Measurements from ENCODE around the gene BSN. TPM values are rescaled to one million over a fixed set of nuclear protein-coding genes. Genes with fewer than 3 reads are reported as not detected.
"Not testable (repeated sequence)": the region's sequence is repeated elsewhere in the genome, so short reads cannot be mapped to it uniquely, and the experiment has no call there.

The BSN gene
- total RNA-seq, 1 experiment from 2014 or later, result 0.14 TPM

- Histone ChIP-seq H3K36me3 (no peaks in the 10 kb centered on the region), H3K4me3 (no peak overlapping the region), H3K4me1 (no peaks in the 10 kb centered on the region), H3K27ac (no peak overlapping the region), H3K9me3 (replicated peaks) (no peaks in the 10 kb centered on the region), H3K27me3 (no peaks in the 10 kb centered on the region)
- no peak for DNase-seq
Observed at GRCh38 chr3:49668861-49669260, 114.6 kb downstream of the BSN start.

GRCh38 chr3:49669352-49669751 lies 115.1 kb downstream of the BSN start:
- DNase-seq, result no peak
- Histone ChIP-seq H3K4me3 (no peak overlapping the region), H3K36me3 (no peaks in the 10 kb centered on the region), H3K27me3 (no peaks in the 10 kb centered on the region), H3K27ac (no peak overlapping the region), H3K4me1 (no peaks in the 10 kb centered on the region), H3K9me3 (replicated peaks) (no peaks in the 10 kb centered on the region)

GRCh38 chr3:49670940-49671290 lies 116.6 kb downstream of the BSN start:
- Histone ChIP-seq H3K9me3 (replicated peaks) (no peaks in the 10 kb centered on the region), H3K27ac (no peak overlapping the region)
- DNase-seq, result no peak

GRCh38 chr3:49671291-49672288 lies 117.3 kb downstream of the BSN start:
- DNase-seq, result peak; percentile 54 to 81
- H3K27ac ChIP-seq, result no peak overlapping the region
- H3K4me1 ChIP-seq, result no peaks in the 10 kb centered on the region
- no peaks in the 10 kb centered on the region for H3K36me3 ChIP-seq
- no peaks in the 10 kb centered on the region for H3K9me3 ChIP-seq (replicated peaks)
- no peaks in the 10 kb centered on the region for H3K27me3 ChIP-seq
- H3K4me3 ChIP-seq, result no peak overlapping the region

More at GRCh38 chr3:49670940-49671290, 116.6 kb downstream of the BSN start:
- Histone ChIP-seq H3K4me3 (no peak overlapping the region), H3K27me3 (no peaks in the 10 kb centered on the region), H3K4me1 (no peaks in the 10 kb centered on the region), H3K36me3 (no peaks in the 10 kb centered on the region)

GRCh38 chr3:49673121-49673714 lies 118.9 kb downstream of the BSN start:
- H3K4me1 ChIP-seq, result no peaks in the 10 kb centered on the region
- H3K27me3 ChIP-seq, result no peaks in the 10 kb centered on the region
- H3K27ac ChIP-seq, result peak overlapping the region; percentile 83
- no peak for DNase-seq
- H3K4me3 ChIP-seq, result peak overlapping the region; percentile 84
- H3K9me3 ChIP-seq (replicated peaks), result no peaks in the 10 kb centered on the region
- H3K36me3 ChIP-seq, result no peaks in the 10 kb centered on the region; the same call in 1 of the 2 replicates

- DNase-seq, result peak; percentile 99
Observed at GRCh38 chr3:49673715-49674496, 119.6 kb downstream of the BSN start, which contains the start of gene APEH. Gene APEH (plus strand): TSS chr3:49674351. CDS start chr3:49674402, 51 bp downstream.

GRCh38 chr3:49674497-49674983 lies 120.3 kb downstream of the BSN start:
- DNase-seq, result no peak
- no peaks in the 10 kb centered on the region for H3K9me3 ChIP-seq (replicated peaks)
- H3K36me3 ChIP-seq, result no peaks in the 10 kb centered on the region; the same call in 1 of the 2 replicates
- no peaks in the 10 kb centered on the region for H3K27me3 ChIP-seq
- H3K27ac ChIP-seq, result peak overlapping the region; percentile 83
- H3K4me1 ChIP-seq, result no peaks in the 10 kb centered on the region
- H3K4me3 ChIP-seq, result peak overlapping the region; percentile 84

More at GRCh38 chr3:49673715-49674496, 119.6 kb downstream of the BSN start, which contains the start of gene APEH:
- Histone ChIP-seq H3K4me1 (no peaks in the 10 kb centered on the region), H3K36me3 (no peaks in the 10 kb centered on the region; the same call in 1 of the 2 replicates), H3K9me3 (replicated peaks) (no peaks in the 10 kb centered on the region), H3K27ac (peak within 1 kb of the TSS; percentile 83), H3K27me3 (no peaks in the 10 kb centered on the region), H3K4me3 (peak within 1 kb of the TSS; percentile 84)

- H3K9me3 ChIP-seq (replicated peaks), result no peaks in the 10 kb centered on the region
- no peaks in the 10 kb centered on the region; the same call in none of the 2 replicates for H3K36me3 ChIP-seq
- no peaks in the 10 kb centered on the region for H3K4me1 ChIP-seq
- no peak overlapping the region for H3K4me3 ChIP-seq
- H3K27ac ChIP-seq, result no peak overlapping the region
- no peaks in the 10 kb centered on the region for H3K27me3 ChIP-seq
- DNase-seq, result no peak
Observed at GRCh38 chr3:49675912-49676311, 121.6 kb downstream of the BSN start.

GRCh38 chr3:49680493-49681231 lies 126.4 kb downstream of the BSN start:
- Histone ChIP-seq H3K4me1 (no peaks in the 10 kb centered on the region), H3K36me3 (no peaks in the 10 kb centered on the region; the same call in none of the 2 replicates), H3K27ac (no peak overlapping the region), H3K27me3 (no peaks in the 10 kb centered on the region), H3K4me3 (no peak overlapping the region), H3K9me3 (replicated peaks) (no peaks in the 10 kb centered on the region)
- no peak for DNase-seq

- Histone ChIP-seq H3K36me3 (no peaks in the 10 kb centered on the region; the same call in none of the 2 replicates), H3K4me3 (no peak overlapping the region), H3K4me1 (no peaks in the 10 kb centered on the region), H3K27me3 (no peaks in the 10 kb centered on the region), H3K27ac (no peak overlapping the region), H3K9me3 (replicated peaks) (no peaks in the 10 kb centered on the region)
- DNase-seq, result no peak
Observed at GRCh38 chr3:49681232-49681522, 126.9 kb downstream of the BSN start.

GRCh38 chr3:49681543-49681942 lies 127.3 kb downstream of the BSN start:
- Histone ChIP-seq H3K4me3 (no peak overlapping the region), H3K27me3 (no peaks in the 10 kb centered on the region), H3K9me3 (replicated peaks) (no peaks in the 10 kb centered on the region), H3K4me1 (no peaks in the 10 kb centered on the region), H3K36me3 (no peaks in the 10 kb centered on the region; the same call in none of the 2 replicates), H3K27ac (no peak overlapping the region)
- DNase-seq, result no peak

- Histone ChIP-seq H3K27me3 (no peaks in the 10 kb centered on the region), H3K4me1 (no peaks in the 10 kb centered on the region), H3K4me3 (no peak overlapping the region), H3K27ac (no peak overlapping the region), H3K36me3 (no peaks in the 10 kb centered on the region; the same call in none of the 2 replicates), H3K9me3 (replicated peaks) (no peaks in the 10 kb centered on the region)
- no peak for DNase-seq
Observed at GRCh38 chr3:49683162-49683561, 128.9 kb downstream of the BSN start.

- not testable (repeated sequence) for H3K4me3 ChIP-seq; DNase-seq; H3K36me3 ChIP-seq; H3K9me3 ChIP-seq (replicated peaks); H3K27me3 ChIP-seq; H3K27ac ChIP-seq; H3K4me1 ChIP-seq
Observed at GRCh38 chr3:49684453-49684852, 130.2 kb downstream of the BSN start.

- H3K36me3 ChIP-seq; H3K9me3 ChIP-seq (replicated peaks); DNase-seq; H3K27me3 ChIP-seq; H3K27ac ChIP-seq; H3K4me1 ChIP-seq; H3K4me3 ChIP-seq: not testable (repeated sequence)
Observed at GRCh38 chr3:49685103-49685502, 130.8 kb downstream of the BSN start.

Measured in SJCRH30 (cell line).